Endothelial cell (in vitro differentiated cells): ENCODE results near the gene TXNDC2. TPM values are rescaled to one million over a fixed set of nuclear protein-coding genes. Genes with fewer than 3 reads are reported as not detected.

ENCODE experiments used
- DNase-seq: peaks from one replicate; pipeline ENCODE4 v3.0.0; 2021; ENCODE audit warnings: low spot score
- H3K27ac Mint-ChIP-seq: one replicate; pipeline ENCODE4 v1.8.0; 2021; ENCODE audit warnings: mixed read lengths, inconsistent platforms; ENCODE audit not compliant: unreplicated experiment
- H3K27me3 Mint-ChIP-seq: one replicate; pipeline ENCODE4 v1.8.0; 2021; ENCODE audit warnings: mild to moderate bottlenecking, moderate library complexity, mixed read lengths, inconsistent platforms; ENCODE audit not compliant: unreplicated experiment
- H3K36me3 Mint-ChIP-seq: one replicate; pipeline ENCODE4 v1.8.0; 2021; ENCODE audit warnings: mild to moderate bottlenecking, low read depth, mixed read lengths, inconsistent platforms; ENCODE audit not compliant: unreplicated experiment
- H3K4me1 Mint-ChIP-seq: one replicate; pipeline ENCODE4 v1.8.0; 2021; ENCODE audit warnings: mild to moderate bottlenecking, mixed read lengths, inconsistent platforms; ENCODE audit not compliant: unreplicated experiment
- H3K4me3 Mint-ChIP-seq: one replicate; pipeline ENCODE4 v1.8.0; 2021; ENCODE audit warnings: mild to moderate bottlenecking, mixed read lengths, inconsistent platforms; ENCODE audit not compliant: unreplicated experiment
- H3K9me3 Mint-ChIP-seq: one replicate; pipeline ENCODE4 v1.8.0; 2021; ENCODE audit warnings: mixed read lengths, inconsistent platforms; ENCODE audit not compliant: unreplicated experiment
- total RNA-seq: library from RNA; stranded (reverse); fragmentation: NEBNext Ultra II Directional; extraction: Animal tissue kit (Norgen Biotek cat#: 25700); gene quantifications from one replicate; pipeline ENCODE4 v1.2.1, GENCODE V29; 2021; ENCODE audit not compliant: unreplicated experiment
- TF ChIP-seq, protein P1 (sequence below): fragments of 200-600 bp; sonication (generic); IDR thresholded peaks from one replicate; pipeline ENCODE4 v1.5.0; 2021; ENCODE audit warnings: antibody characterized with exemption; ENCODE audit not compliant: unreplicated experiment

Gene TXNDC2
- total RNA-seq, 1 donor from 2014 or later = not detected

DNA sequence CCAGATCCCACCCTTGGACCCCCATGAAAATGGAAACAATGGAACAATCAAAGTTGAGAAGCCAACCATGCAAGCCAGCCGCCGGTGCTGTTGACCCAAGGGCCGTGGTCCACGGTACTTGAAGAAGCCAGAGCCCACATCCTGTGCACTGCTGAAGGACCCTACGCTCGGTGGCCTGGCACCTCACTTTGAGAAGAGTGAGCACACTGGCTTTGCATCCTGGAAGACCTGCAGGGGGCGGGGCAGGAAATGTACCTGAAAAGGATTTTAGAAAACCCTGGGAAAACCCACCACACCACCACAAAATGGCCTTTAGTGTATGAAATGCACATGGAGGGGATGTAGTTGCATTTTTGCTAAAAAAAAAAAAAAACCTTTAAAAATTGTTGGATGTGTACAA, 26.5 kb upstream of the TXNDC2 start:
- Mint-ChIP-seq H3K36me3 (peaks cover 26% of the 10 kb centered on the region), H3K4me3 (no peak overlapping the region), H3K27ac (no peak overlapping the region), H3K27me3 (peaks cover 4% of the 10 kb centered on the region), H3K9me3 (no peaks in the 10 kb centered on the region), H3K4me1 (peaks cover 36% of the 10 kb centered on the region)
- DNase-seq = no peak
- TF ChIP-seq, protein P1, sequence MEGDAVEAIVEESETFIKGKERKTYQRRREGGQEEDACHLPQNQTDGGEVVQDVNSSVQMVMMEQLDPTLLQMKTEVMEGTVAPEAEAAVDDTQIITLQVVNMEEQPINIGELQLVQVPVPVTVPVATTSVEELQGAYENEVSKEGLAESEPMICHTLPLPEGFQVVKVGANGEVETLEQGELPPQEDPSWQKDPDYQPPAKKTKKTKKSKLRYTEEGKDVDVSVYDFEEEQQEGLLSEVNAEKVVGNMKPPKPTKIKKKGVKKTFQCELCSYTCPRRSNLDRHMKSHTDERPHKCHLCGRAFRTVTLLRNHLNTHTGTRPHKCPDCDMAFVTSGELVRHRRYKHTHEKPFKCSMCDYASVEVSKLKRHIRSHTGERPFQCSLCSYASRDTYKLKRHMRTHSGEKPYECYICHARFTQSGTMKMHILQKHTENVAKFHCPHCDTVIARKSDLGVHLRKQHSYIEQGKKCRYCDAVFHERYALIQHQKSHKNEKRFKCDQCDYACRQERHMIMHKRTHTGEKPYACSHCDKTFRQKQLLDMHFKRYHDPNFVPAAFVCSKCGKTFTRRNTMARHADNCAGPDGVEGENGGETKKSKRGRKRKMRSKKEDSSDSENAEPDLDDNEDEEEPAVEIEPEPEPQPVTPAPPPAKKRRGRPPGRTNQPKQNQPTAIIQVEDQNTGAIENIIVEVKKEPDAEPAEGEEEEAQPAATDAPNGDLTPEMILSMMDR = no peak

DNA sequence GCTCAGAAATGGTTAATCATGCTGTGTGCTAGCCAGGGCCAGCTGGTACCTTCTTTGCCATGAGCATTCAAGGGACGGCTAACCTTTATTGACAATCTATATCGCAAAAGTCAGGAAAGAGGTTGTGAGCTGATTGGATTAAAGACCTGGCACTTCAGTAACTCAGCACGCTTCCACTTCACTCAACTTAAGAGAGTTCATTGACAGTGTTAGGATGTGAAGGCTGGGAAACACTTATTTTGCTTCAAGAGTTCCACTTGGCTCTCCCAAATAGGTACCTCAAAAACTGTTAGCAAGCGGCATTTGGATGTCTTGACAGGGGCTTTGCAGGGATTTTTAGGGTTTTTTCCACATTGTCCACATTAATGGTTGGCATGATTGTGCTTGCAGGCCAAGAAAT, 25.1 kb upstream of the TXNDC2 start:
- Mint-ChIP-seq H3K27ac (no peak overlapping the region), H3K9me3 (peaks cover 5% of the 10 kb centered on the region), H3K4me3 (peak overlapping the region; percentile 67), H3K27me3 (peaks cover 4% of the 10 kb centered on the region), H3K4me1 (peaks cover 24% of the 10 kb centered on the region), H3K36me3 (peaks cover 33% of the 10 kb centered on the region)
- TF ChIP-seq, protein P1 = no peak
- no peak for DNase-seq

DNA sequence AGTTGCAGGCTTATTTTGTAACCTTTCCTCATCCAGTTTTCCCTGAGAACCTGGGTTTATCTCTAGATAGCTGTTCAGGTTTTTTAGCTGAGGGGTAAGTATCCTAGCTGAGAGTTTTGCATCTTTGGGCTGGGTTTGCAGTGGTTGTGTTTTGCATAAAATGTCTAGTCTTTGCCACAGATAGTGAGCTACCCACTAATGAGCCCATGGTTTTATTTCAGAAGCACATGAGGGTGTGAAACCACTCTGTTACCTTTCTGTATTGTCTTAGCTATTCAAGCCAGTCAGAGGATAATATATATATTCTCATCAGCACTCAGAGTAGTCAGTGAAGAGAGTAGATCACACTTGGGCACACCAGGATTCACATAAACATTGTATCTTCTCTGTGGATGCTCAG, 24.6 kb upstream of the TXNDC2 start:
- TF ChIP-seq, protein P1 = no peak
- Mint-ChIP-seq H3K27ac (no peak overlapping the region), H3K27me3 (peaks cover 6% of the 10 kb centered on the region), H3K9me3 (peaks cover 9% of the 10 kb centered on the region), H3K36me3 (peaks cover 38% of the 10 kb centered on the region), H3K4me3 (no peak overlapping the region), H3K4me1 (peaks cover 20% of the 10 kb centered on the region)
- DNase-seq = no peak

DNA sequence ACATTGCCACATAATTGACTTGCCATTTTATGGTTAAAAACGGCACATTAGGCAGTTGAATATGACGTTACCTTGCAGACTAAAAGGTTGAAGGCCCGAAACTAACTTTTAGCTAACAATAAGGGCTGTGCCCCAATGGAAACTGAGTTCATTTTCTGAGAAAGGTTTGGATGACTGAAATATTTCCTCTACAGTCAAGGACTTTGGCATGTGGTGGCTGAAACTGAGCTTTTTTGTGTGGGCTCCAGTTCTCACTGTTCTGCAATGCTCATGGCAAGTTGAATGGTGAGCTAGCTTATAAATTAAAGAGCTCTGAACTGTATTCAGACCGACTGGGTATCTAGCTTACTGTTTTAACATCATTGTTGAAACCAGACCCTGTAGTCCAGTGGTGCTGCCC, 23.8 kb upstream of the TXNDC2 start:
- H3K4me3 Mint-ChIP-seq = no peak overlapping the region
- TF ChIP-seq, protein P1 = no peak
- H3K4me1 Mint-ChIP-seq = peaks cover 18% of the 10 kb centered on the region
- no peak overlapping the region for H3K27ac Mint-ChIP-seq
- H3K27me3 Mint-ChIP-seq = peaks cover 8% of the 10 kb centered on the region
- peaks cover 11% of the 10 kb centered on the region for H3K9me3 Mint-ChIP-seq
- DNase-seq = no peak
- peaks cover 41% of the 10 kb centered on the region for H3K36me3 Mint-ChIP-seq

DNA sequence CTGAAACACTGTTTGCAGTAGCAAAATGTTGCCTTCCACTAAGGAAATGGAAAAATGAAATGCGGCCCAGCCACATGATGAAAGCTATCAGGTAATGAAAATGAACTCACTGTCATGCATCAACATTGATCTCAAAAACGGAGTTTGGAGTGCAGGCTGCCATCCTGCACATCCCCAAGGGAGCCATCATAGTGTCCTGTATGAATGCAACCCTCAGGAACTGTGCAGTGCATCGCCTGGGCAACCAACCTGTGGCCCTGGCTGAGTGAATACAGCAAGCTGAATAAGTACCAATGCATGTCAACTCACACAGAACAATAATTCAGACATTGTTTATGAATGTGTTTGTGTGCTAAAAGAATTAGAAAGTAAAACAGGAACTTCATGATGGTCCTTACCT, 23.1 kb upstream of the TXNDC2 start:
- H3K36me3 Mint-ChIP-seq = peaks cover 41% of the 10 kb centered on the region
- no peak for DNase-seq
- H3K4me1 Mint-ChIP-seq = peaks cover 18% of the 10 kb centered on the region
- peaks cover 8% of the 10 kb centered on the region for H3K27me3 Mint-ChIP-seq
- peaks cover 11% of the 10 kb centered on the region for H3K9me3 Mint-ChIP-seq
- TF ChIP-seq, protein P1 = no peak
- no peak overlapping the region for H3K27ac Mint-ChIP-seq
- peak overlapping the region; percentile 63 for H3K4me3 Mint-ChIP-seq
